Hepatocyte (in vitro differentiated cells): ENCODE data around the gene KPNB1. TPM values are rescaled to one million over a fixed set of nuclear protein-coding genes. Genes with fewer than 3 reads are reported as not detected.

ENCODE experiments used
- DNase-seq: peaks from one replicate; pipeline ENCODE4 v3.0.0-alpha.2; 2016; ENCODE audit warnings: low spot score
- H2AFZ ChIP-seq: fragments of 200-600 bp; sonication (generic); 2 replicates; pipeline ENCODE4 v1.6.0; 2016; ENCODE audit warnings: antibody characterized with exemption, mild to moderate bottlenecking
- H3K27ac ChIP-seq: fragments of 200-600 bp; sonication (generic); 2 replicates; pipeline ENCODE4 v1.5.1; 2016; ENCODE audit warnings: mild to moderate bottlenecking
- H3K27me3 ChIP-seq: fragments of 200-600 bp; sonication (generic); 2 replicates; pipeline ENCODE4 v1.6.1; 2016
- H3K36me3 ChIP-seq: fragments of 200-600 bp; sonication (generic); replicated peaks from 2 replicates; pipeline ENCODE4 v1.5.1; 2016; ENCODE audit warnings: low read depth; ENCODE audit not compliant: insufficient read depth
- H3K4me1 ChIP-seq: fragments of 200-600 bp; sonication (generic); 2 replicates; pipeline ENCODE4 v1.5.1; 2016; ENCODE audit warnings: mild to moderate bottlenecking, moderate library complexity; ENCODE audit not compliant: insufficient read depth
- H3K4me2 ChIP-seq: fragments of 200-600 bp; sonication (generic); 2 replicates; pipeline ENCODE4 v1.6.0; 2016
- H3K4me3 ChIP-seq: fragments of 200-600 bp; sonication (generic); 2 replicates; pipeline ENCODE4 v1.5.1; 2016; ENCODE audit warnings: mild to moderate bottlenecking
- H3K79me2 ChIP-seq: fragments of 200-600 bp; sonication (generic); 2 replicates; pipeline ENCODE4 v1.6.0; 2017; ENCODE audit warnings: mild to moderate bottlenecking
- H3K9me2 ChIP-seq: fragments of 200-600 bp; sonication (generic); replicated peaks from 2 replicates; pipeline ENCODE4 v1.6.0; 2017; ENCODE audit warnings: mild to moderate bottlenecking; ENCODE audit not compliant: insufficient read depth
- H3K9me3 ChIP-seq: fragments of 200-600 bp; sonication (generic); 2 replicates; pipeline ENCODE4 v1.5.1; 2016; ENCODE audit warnings: low read depth, mild to moderate bottlenecking
- H4K20me1 ChIP-seq: fragments of 200-600 bp; sonication (generic); 2 replicates; pipeline ENCODE4 v1.6.0; 2016; ENCODE audit warnings: mild to moderate bottlenecking; ENCODE audit not compliant: insufficient read depth, poor library complexity, severe bottlenecking
- EZH2 ChIP-seq: fragments of 200-600 bp; sonication (generic); IDR thresholded peaks from 2 replicates; pipeline ENCODE4 v1.6.1; 2016; ENCODE audit warnings: antibody characterized with exemption, mild to moderate bottlenecking, borderline replicate concordance
- EZH2phosphoT487 ChIP-seq: fragments of 200-600 bp; sonication (generic); IDR thresholded peaks from one replicate; pipeline ENCODE4 v1.6.1; 2018; ENCODE audit warnings: antibody characterized with exemption, mild to moderate bottlenecking, low read depth, moderate library complexity; ENCODE audit not compliant: unreplicated experiment, severe bottlenecking
- WGBS: methylation state at CpG from one replicate; pipeline ENCODE4 v1.1.6; 2016; ENCODE audit warnings: low lambda C conversion rate; ENCODE audit errors: missing lambda C conversion rate; 5-methylcytosine and 5-hydroxymethylcytosine counted together
- polyA plus RNA-seq: library from polyadenylated mRNA; unstranded; fragments of >200 nt; fragmentation: Nextera tagmentation; extraction: Ambion mirVana; gene quantifications from 2 replicates; pipeline ENCODE4 v1.2.1, GENCODE V29; 2016
- total RNA-seq: library from RNA; depleted of rRNA; stranded (reverse); fragments of >200 nt; gene quantifications from 2 replicates; pipeline ENCODE4 v1.2.3, GENCODE V29; 2014
- TF ChIP-seq, protein P1 (sequence below): fragments of 200-600 bp; sonication (generic); IDR thresholded peaks from 2 replicates; pipeline ENCODE4 v1.5.1; 2016; ENCODE audit warnings: antibody characterized with exemption, mild to moderate bottlenecking; ENCODE audit not compliant: poor library complexity

The KPNB1 gene
- total RNA-seq = 174 and 194 TPM in 2 replicates
- 56.8 and 59.5 TPM in 2 replicates for polyA plus RNA-seq

DNA sequence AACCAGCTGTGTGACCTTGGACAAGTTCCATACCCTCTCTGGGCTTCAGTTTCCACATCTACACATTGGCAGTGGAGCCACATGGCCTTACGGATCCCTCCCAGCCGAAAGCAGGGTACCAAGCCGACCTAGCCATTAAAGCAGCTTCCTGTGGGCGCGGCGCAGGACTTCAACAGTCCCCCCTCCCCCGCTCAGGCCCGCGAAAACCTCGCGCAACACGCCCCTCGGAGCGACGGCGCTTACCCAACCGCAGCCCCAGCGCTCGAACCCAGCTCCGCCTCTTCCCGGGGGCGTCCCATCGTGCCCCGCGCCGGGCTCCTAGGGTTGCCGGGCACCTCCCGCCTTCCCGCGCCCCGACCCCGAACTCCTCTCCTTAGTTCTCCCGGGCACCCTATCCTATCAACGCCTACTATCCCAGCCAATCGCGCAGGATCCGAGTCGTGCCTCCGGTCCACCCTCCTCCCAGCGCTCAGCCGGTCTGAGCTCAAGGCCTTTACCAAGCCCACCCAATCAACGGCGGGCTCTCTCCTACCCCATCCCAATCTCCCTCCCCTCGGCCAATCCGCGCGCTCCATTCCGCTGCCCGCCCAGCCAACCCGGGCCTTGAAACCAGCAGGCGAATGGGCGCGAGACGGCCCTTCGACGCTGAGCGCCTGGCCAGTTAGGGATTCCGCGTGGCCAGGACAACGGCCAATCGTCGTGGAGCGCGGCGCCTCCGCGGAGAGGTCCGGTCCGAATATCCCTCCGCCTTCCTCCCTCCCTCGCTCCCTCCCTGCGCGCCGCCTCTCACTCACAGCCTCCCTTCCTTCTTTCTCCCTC lies at the start of gene KPNB1:
TSS of gene KPNB1 (plus strand) at position 767 of the 819 bp plus-strand sequence. CDS start 326 bp downstream, outside the sequence.
- peaks cover 41% of the 10 kb centered on the region for H3K79me2 ChIP-seq
- TF ChIP-seq, protein P1, sequence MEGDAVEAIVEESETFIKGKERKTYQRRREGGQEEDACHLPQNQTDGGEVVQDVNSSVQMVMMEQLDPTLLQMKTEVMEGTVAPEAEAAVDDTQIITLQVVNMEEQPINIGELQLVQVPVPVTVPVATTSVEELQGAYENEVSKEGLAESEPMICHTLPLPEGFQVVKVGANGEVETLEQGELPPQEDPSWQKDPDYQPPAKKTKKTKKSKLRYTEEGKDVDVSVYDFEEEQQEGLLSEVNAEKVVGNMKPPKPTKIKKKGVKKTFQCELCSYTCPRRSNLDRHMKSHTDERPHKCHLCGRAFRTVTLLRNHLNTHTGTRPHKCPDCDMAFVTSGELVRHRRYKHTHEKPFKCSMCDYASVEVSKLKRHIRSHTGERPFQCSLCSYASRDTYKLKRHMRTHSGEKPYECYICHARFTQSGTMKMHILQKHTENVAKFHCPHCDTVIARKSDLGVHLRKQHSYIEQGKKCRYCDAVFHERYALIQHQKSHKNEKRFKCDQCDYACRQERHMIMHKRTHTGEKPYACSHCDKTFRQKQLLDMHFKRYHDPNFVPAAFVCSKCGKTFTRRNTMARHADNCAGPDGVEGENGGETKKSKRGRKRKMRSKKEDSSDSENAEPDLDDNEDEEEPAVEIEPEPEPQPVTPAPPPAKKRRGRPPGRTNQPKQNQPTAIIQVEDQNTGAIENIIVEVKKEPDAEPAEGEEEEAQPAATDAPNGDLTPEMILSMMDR = no peak
- TF ChIP-seq EZH2 (no peak), EZH2phosphoT487 (no peak)
- H3K27ac ChIP-seq = peak within 1 kb of the TSS; percentile 86
- no peaks in the 10 kb centered on the region for H3K9me2 ChIP-seq
- WGBS = 1% methylated on average over 61 of the region's 74 CpGs
- H3K4me2 ChIP-seq = peak within 1 kb of the TSS; percentile 84
- no peaks in the 10 kb centered on the region for H3K27me3 ChIP-seq
- no peaks in the 10 kb centered on the region for H3K9me3 ChIP-seq
- peaks cover 5% of the 10 kb centered on the region for H3K36me3 ChIP-seq
- H2AFZ ChIP-seq = peak within 1 kb of the TSS; percentile 39
- H3K4me3 ChIP-seq = peak within 1 kb of the TSS; percentile 45
- peaks cover 14% of the 10 kb centered on the region for H4K20me1 ChIP-seq
- peak; percentile 99 for DNase-seq
- H3K4me1 ChIP-seq = peaks cover 14% of the 10 kb centered on the region

DNA sequence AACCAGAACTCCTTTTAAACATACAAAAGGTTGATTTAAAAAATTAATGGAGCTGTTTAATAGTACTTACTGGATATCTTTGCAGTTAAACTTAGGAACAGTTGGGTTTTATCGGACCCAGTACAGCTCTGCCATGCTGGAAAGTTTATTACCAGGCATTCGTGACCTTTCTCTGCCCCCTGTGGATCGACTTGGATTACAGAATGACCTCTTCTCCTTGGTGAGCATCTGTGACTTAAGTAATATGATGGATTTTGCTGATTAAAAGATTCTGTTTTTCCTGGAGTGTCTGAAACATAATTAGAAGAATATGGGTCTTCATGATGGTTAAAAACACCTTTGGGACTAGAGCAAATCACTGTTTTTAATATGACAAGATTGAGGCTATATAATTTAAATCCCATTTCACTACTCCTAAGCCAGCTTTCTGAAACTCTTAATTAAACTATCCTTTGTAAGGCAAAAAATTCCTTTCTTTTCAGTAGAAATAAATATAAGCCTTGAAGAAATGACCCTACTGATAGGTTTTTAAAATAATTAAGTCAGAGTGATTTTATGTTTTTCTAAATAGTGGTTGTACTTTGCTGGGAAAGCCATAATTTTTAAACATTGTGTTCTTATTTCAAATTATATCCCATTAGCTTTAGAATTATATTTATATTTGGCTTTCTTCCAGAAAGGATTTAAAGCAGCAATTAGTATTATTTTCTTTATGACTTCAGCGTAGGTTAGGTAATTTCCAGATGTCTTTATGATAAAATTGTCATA lies 45.7 kb upstream of the KPNB1 start:
- DNase-seq = no peak
- Histone ChIP-seq H3K9me3 (no peaks in the 10 kb centered on the region), H3K9me2 (no peaks in the 10 kb centered on the region), H3K4me1 (no peaks in the 10 kb centered on the region), H3K27me3 (no peaks in the 10 kb centered on the region), H3K27ac (no peak overlapping the region), H3K4me2 (no peak overlapping the region), H3K4me3 (no peak overlapping the region), H4K20me1 (peaks cover 6% of the 10 kb centered on the region), H2AFZ (no peak overlapping the region), H3K36me3 (no peaks in the 10 kb centered on the region), H3K79me2 (peaks cover 6% of the 10 kb centered on the region)
- WGBS = 61% methylated on average over 4 of the region's 4 CpGs
- TF ChIP-seq EZH2 (no peak), EZH2phosphoT487 (no peak)
- TF ChIP-seq, protein P1 = no peak

DNA sequence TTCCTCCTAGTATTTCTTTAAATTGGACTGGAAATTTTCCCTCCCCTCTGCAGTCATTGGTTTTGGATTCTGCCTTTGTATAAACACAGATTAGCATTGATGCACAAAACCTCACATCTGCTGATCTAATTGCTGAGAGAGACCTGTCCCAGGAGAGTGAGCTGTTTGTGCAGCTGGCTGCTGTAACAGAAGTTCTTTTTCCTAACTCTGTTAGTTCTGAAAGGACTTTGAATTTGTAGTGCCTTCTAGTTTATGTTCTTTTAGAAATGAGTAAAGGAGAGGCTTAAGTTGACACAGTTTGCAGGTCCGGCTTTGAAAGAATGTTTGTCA lies 45.2 kb upstream of the KPNB1 start:
- Histone ChIP-seq H3K4me1 (no peaks in the 10 kb centered on the region), H3K9me3 (no peaks in the 10 kb centered on the region), H3K36me3 (no peaks in the 10 kb centered on the region), H3K4me3 (no peak overlapping the region), H3K4me2 (no peak overlapping the region), H3K9me2 (no peaks in the 10 kb centered on the region), H3K27ac (no peak overlapping the region), H3K79me2 (peaks cover 4% of the 10 kb centered on the region), H4K20me1 (peaks cover 6% of the 10 kb centered on the region), H2AFZ (no peak overlapping the region), H3K27me3 (no peaks in the 10 kb centered on the region)
- no peak for DNase-seq
- 71% methylated on average over 1 of the region's 1 CpG for WGBS
- TF ChIP-seq EZH2phosphoT487 = no peak
- TF ChIP-seq, protein P1 = no peak
- no peak for TF ChIP-seq EZH2
